Heart left ventricle (tissue), 13 donors: ENCODE data around the gene LHX6.

Source experiments
- CTCF ChIP-seq, 12 donors: fragments of 200-600 bp; sonication (generic) in 4 of 12; IDR thresholded peaks; one replicate each; pipeline versions ENCODE4 v1.5.0 to v1.8.0; 2018 to 2022; ENCODE audit warnings: antibody characterized with exemption in 12 of 12, mild to moderate bottlenecking in 5 of 12
- POLR2A ChIP-seq, 2 donors: fragments of 450-650 bp; IDR thresholded peaks; one replicate each; pipeline ENCODE4 v1.6.1; 2017; ENCODE audit warnings: antibody characterized with exemption in 2 of 2, mild to moderate bottlenecking in 2 of 2, moderate library complexity in 2 of 2
- donor health status: ischemic (EF 13 %, LVEDD 7.1; RV severe dilation, severe dysfunction).
- donor health status: DM: no; HTN: yes; CAD: no.
- donor health status: DM: no; HTN: no; CAD: no.
- donor health status: ischemic (EF 25% LVEDD 6.9; RV normal size, moderate dysfunction).
- donor health status: ischemic (EF 25% LVEDD 5.7; RV mildly dilated, moderate dysfunction).
- donor health status: ischemic (EF 35%, LVEDD 5.7; RV mildly dilated, moderate dysfunction).
- donor health status: nonischemic (EF 11% LVEDD 7.7; RV severe dilation, severe dysfunction).
- donor health status: DM: yes; HTN: yes; CAD: no.
- donor health status: PGD.
- donor health status: ischemic (EF 29% LVEDD 5.4; RV normal size, mild dysfunction).
- donor health status: nonischemic (EF 23%, LVEDD 6.1; RV moderate dilation, normal function).

GRCh38 chr9:122155796-122156195, 73.0 kb downstream of the LHX6 start:
- TF ChIP-seq CTCF (IDR thresholded peaks at IDR 0.05) (no peak), POLR2A (IDR thresholded peaks at IDR 0.05) (no peak)
